AG04450 (cell line): ENCODE results near the gene OPA3. TPM values are rescaled to one million over a fixed set of nuclear protein-coding genes. Genes with fewer than 3 reads are reported as not detected.
A peak's percentile ranks its signal among the peaks of the same experiment; 100 is the strongest.
"Not testable (repeated sequence)": the region's sequence is repeated elsewhere in the genome, so short reads cannot be mapped to it uniquely, and the experiment has no call there.

ENCODE experiments used
- CTCF ChIA-PET: fragments of 300-600, 350-600 bp; formaldehyde crosslinking; extraction: SDS; loops from one replicate; lab custom pipeline; 2022; ENCODE audit warnings: antibody characterized with exemption, inconsistent platforms; lab: Charles Lee
- POLR2A ChIA-PET: fragments of 350-600 bp; formaldehyde crosslinking; extraction: SDS; loops from one replicate; lab custom pipeline; 2021; ENCODE audit warnings: antibody characterized with exemption, inconsistent platforms; lab: Yijun Ruan, JAX
- DNase-seq: peaks from one replicate; pipeline ENCODE4 v3.0.0-alpha.2; 2011; ENCODE audit warnings: low read depth, low spot score
- H3K27ac ChIP-seq: one replicate; pipeline ENCODE4 v1.5.1; 2012; ENCODE audit warnings: low read depth, low read length, control low read depth
- H3K27me3 ChIP-seq: one replicate; pipeline ENCODE4 v1.6.0; 2012; ENCODE audit warnings: low read length; ENCODE audit not compliant: control insufficient read depth, insufficient read depth
- H3K4me3 ChIP-seq: 2 replicates; pipeline ENCODE4 v1.5.1; 2011; ENCODE audit warnings: mild to moderate bottlenecking, low read depth, low read length, control low read depth
- H3K9me3 ChIP-seq: 2 replicates; pipeline ENCODE4 v1.5.1; 2012; ENCODE audit warnings: low read length; ENCODE audit not compliant: control insufficient read depth, insufficient read depth
- polyA plus RNA-seq: library from polyadenylated mRNA; depleted of rRNA; stranded (reverse); fragments of >200 nt; gene quantifications from 2 replicates; pipeline ENCODE4 v1.2.3, GENCODE V29; 2011
- TF ChIP-seq, protein P1 (sequence below): IDR thresholded peaks from 2 replicates; pipeline ENCODE4 v1.5.1; 2011; ENCODE audit warnings: low read depth, low read length, control low read depth, inconsistent platforms

Gene OPA3
- polyA plus RNA-seq, 1 experiment = 12.2 TPM

DNA sequence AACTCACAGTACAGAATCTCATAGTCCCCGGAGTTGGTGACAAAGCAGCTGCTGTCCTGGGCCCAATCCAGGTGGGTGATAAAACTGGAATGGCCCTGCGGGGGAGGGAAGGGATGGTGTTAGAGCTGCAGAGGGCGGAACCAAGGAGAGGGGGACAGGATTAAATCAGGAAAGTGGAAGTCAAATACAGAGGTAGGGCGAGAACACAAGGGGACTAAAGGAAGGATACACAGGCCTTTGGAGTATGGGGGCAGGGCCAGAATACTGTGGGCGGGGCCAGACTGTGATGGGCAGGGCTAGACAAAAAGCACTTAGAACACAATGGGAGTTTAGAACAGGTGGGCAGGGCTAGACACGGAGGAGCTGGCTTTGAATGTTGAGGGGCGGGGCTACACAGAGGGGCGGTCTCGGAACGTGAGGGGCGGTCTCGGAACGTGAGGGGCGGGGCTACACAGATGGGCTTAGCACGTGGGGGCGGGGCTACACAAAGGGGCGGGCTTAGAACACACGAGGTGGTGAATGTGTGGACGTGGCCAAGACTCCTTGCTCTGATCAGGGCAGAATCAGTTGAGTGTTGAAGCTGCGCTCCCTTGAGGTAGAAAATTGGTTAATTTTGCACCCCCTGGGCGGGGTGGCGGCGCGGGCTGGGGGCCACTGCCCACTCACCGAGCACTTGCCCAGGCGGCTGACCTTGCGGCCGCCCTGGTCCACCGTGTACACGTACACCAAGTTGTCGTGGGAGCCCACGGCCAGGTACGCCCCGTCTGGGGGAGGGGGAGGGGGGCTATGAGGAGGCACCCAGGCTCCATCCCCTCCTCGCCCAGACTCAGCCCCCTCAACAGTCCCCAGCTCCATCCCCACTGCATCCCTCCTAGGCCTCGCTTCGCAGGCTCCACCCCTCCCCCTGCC is 31.4 kb upstream of the OPA3 start:
- ChIA-PET CTCF (no interaction called here), POLR2A (interaction anchor here (0.6 to 2.3 kb wide), 5 partner anchors 15 to 489 kb away, joined by 3 to 7 read pairs (median 3); partner anchors contain the start of gene OPA3)
- H3K27me3 ChIP-seq = no peaks in the 10 kb centered on the region
- TF ChIP-seq, protein P1, sequence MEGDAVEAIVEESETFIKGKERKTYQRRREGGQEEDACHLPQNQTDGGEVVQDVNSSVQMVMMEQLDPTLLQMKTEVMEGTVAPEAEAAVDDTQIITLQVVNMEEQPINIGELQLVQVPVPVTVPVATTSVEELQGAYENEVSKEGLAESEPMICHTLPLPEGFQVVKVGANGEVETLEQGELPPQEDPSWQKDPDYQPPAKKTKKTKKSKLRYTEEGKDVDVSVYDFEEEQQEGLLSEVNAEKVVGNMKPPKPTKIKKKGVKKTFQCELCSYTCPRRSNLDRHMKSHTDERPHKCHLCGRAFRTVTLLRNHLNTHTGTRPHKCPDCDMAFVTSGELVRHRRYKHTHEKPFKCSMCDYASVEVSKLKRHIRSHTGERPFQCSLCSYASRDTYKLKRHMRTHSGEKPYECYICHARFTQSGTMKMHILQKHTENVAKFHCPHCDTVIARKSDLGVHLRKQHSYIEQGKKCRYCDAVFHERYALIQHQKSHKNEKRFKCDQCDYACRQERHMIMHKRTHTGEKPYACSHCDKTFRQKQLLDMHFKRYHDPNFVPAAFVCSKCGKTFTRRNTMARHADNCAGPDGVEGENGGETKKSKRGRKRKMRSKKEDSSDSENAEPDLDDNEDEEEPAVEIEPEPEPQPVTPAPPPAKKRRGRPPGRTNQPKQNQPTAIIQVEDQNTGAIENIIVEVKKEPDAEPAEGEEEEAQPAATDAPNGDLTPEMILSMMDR = no peak
- H3K27ac ChIP-seq = peak overlapping the region; percentile 11
- DNase-seq = peak; percentile 23
- peaks cover 6% of the 10 kb centered on the region; the same call in 1 of the 2 replicates for H3K9me3 ChIP-seq
- no peak overlapping the region for H3K4me3 ChIP-seq

DNA sequence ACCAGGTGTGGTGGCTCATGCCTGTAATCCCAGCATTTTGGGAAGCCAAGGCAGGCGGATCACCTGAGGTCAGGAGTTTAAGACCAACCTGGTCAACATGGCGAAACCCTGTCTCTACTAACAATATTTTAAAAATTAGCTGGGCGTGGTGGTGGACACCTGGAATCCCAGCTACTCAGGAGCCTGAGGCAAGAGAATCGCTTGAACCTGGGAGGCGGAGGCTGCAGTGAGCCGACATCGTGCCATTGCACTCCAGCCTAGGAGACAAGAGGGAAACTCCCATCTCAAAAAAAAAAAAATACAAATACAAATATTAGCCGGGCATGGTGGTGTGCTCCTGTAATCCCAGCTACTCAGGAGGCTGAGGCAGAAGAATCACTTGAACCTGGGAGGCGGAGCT is 30.5 kb upstream of the OPA3 start:
- POLR2A ChIA-PET, H3K27me3 ChIP-seq: not testable (repeated sequence)
- CTCF ChIA-PET = interaction anchor here (2.5 kb wide), 1 partner anchor 27 kb away, joined by 11 read pairs; no protein-coding TSS in a partner anchor

DNA sequence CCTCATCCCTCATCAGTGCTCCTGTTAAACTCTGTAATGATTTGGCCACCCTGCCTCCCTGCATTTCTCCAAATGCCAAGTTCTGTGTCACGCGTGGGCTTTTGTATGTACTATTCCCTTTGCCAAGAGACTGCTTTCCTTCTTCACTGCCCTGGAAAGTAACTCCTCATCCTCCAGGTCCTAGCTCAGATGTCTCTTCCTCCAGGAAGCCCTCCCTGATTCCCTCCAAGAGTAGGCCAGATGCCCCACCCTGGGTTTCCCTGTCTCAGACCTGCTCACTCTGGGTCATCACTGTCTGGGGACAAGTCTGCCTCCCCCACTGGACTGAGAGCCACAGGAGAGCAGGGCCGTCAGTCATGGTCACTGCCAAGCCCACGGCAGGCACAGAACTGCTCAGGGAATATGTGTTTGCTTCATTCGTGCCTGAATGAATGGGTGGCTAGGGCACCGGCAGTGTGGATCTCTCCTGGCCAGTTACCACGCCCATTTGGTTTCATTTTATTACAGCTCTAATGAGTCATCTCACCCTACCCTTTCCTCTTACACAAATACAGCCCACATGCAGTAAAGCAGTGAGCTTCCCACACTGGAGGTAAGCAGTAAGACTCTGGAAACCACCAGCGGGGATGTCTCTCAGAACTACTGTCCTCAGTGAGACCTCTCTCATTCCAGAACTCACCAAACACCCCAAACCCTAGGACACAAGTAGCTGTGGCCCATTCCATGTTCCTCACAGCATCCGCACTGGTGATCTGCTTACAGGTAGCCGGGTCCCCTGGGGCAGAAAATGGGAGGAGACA is 29.5 kb upstream of the OPA3 start:
- TF ChIP-seq, protein P1 = no peak
- Histone ChIP-seq H3K4me3 (no peak overlapping the region), H3K9me3 (peaks cover 6% of the 10 kb centered on the region; the same call in 1 of the 2 replicates), H3K27me3 (no peaks in the 10 kb centered on the region), H3K27ac (peak overlapping the region; percentile 88)
- POLR2A ChIA-PET = interaction anchor here (0.6 to 1.0 kb wide), 5 partner anchors 16 to 801 kb away, joined by 3 to 4 read pairs (median 4); partner anchors contain the start of genes OPA3 and SIX5
- peak; percentile 55 for DNase-seq
- CTCF ChIA-PET = interaction anchor here (2.0 to 2.5 kb wide), 2 partner anchors 28 to 29 kb away, joined by 4 to 11 read pairs; no protein-coding TSS in a partner anchor

More for the DNA sequence above, 30.5 kb upstream of the OPA3 start:
- not testable (repeated sequence) for H3K4me3 ChIP-seq, H3K9me3 ChIP-seq, DNase-seq
- peak overlapping the region; percentile 88 for H3K27ac ChIP-seq

DNA sequence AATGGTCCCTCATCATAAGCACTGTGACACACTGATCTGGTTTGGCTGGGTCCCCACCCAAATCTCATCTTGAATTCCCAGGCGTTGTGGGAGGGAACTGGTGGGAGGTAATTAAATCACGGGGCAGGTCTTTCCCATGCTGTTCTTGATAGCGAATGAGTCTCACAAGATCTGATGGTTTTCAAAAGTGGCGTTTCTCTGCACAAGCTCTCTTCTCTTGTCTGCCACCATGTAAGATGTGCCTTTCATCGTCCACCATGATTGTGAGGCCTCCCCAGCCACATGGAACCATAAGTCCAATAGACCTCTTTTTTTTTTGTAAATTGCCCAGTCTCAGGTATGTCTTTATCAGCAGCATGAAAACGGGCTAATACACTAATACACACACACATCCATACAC is 24.3 kb upstream of the OPA3 start:
- TF ChIP-seq, protein P1 = no peak
- Histone ChIP-seq H3K27ac (no peak overlapping the region), H3K27me3 (no peaks in the 10 kb centered on the region), H3K4me3 (no peak overlapping the region), H3K9me3 (no peaks in the 10 kb centered on the region)
- no peak for DNase-seq
- ChIA-PET CTCF (no interaction called here), POLR2A (interaction anchor here (1.1 kb wide), 1 partner anchor 33 kb away, joined by 3 read pairs; no protein-coding TSS in a partner anchor)
